NCI-H345 (cell line): Measurements from ENCODE around the gene PKP4.

Experiments
- DNase-seq: peaks from one replicate; lab custom pipeline; 2025; lab: John Stamatoyannopoulos, UW

The PKP4 gene

GRCh38 chr2:158546412-158547144 lies 89.8 kb downstream of the PKP4 start:
- no peak for DNase-seq

DNA sequence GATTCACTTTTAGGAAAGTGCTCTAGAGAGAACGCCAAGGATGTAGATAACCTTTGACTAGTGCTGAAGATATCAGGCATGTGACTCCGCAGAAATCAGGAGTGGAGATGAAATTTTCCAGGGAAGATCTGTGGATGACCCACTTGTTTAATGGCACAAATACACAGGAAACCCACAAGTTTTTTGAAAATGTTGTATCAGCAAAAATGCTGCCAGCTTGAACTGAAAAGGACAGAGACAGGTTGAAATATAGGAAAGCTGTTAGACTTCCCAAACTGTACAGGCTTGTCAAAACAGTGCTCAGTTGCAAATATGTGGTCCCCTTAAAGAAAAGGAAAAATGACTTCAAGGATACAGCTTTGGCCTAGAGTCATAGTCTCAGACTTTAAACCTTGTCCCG lies 96.5 kb downstream of the PKP4 start:
- no peak for DNase-seq

GRCh38 chr2:158554996-158555395 lies 98.2 kb downstream of the PKP4 start:
- no peak for DNase-seq

DNA sequence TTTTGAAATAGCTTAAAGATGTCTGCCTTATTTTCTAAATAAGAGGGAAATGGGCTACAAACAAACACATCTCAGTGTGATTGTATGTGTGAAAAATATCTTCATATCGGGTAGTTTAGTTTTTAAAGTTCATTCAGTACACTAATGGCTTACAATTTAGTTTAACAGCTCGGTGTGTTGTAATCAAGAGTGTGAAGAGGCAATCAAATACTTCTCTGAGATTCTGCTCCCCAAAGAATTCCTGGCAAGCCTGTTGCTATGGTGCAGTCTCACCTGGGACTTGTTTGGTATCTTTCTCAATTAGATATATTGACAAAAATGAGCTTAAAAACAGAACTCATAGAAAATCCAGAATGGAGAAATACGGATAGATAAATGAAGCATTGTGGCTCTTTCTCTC lies 99.4 kb downstream of the PKP4 start:
- no peak for DNase-seq

- DNase-seq, result no peak
Measured at GRCh38 chr2:158557752-158558151, 101.0 kb downstream of the PKP4 start.

- DNase-seq, result no peak
Measured at GRCh38 chr2:158559252-158559651, 102.5 kb downstream of the PKP4 start.

DNA sequence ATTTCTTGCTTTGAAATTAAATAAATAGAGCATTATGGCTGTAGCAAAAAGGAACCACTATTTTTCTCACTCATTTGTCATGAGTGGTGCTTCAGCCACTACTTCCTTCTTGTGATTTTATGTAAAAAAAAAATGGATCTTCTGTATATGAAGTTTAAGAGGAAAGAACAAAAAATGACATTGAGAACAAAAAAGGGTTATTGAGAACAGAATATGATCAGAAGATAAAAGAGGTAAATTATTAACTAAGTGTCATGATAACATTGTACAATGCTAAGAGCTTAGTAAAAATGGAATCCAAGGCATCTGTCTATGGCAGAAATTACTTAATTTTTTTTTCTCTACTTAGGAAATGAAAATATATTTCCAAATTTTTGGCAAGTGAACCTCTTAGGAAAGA lies 103.5 kb downstream of the PKP4 start:
- no peak for DNase-seq

DNA sequence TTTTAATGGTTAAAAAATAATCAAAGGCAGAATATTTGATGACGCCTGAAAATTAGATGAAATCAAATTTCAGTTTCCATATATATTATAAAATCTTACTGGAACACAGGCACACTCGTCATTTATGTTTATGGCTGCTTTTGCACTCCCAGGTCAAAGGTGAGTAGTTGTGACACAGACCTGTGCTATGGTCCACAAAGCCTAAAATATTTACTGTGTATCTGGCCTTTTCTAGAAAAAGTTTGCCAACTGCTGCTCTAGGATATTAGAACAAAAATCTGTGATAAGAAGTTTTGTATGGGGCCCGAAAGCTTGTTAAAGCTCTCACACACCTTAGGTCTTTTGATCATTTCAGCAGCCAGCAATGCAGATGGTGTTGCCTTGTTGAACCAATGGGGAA lies 104.3 kb downstream of the PKP4 start:
- DNase-seq, result no peak

- no peak for DNase-seq
Measured at GRCh38 chr2:158567208-158567607, 110.5 kb downstream of the PKP4 start.

GRCh38 chr2:158569284-158569683 lies 112.5 kb downstream of the PKP4 start:
- DNase-seq, result no peak

GRCh38 chr2:158570869-158571268 lies 114.1 kb downstream of the PKP4 start:
- DNase-seq, result no peak

DNA sequence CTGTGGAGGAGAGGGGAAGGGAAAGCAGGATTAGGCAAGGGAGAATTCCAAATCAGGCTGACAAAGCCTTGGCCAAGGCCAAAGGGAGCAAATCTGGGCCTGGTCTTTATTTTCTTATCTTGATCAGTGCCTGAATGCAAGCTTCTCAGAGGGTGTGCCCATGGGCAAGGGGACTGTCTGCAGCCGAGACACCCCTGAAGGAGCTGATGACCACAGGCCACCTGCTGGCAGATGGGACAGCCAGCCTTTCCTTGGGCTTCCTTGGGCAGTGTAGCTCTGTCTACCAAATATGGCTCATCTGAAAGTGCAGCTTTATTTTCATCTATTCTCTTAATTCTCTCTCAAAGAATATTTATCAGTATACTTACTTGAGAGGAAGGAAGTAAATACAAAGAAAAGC lies 117.0 kb downstream of the PKP4 start:
- no peak for DNase-seq

DNA sequence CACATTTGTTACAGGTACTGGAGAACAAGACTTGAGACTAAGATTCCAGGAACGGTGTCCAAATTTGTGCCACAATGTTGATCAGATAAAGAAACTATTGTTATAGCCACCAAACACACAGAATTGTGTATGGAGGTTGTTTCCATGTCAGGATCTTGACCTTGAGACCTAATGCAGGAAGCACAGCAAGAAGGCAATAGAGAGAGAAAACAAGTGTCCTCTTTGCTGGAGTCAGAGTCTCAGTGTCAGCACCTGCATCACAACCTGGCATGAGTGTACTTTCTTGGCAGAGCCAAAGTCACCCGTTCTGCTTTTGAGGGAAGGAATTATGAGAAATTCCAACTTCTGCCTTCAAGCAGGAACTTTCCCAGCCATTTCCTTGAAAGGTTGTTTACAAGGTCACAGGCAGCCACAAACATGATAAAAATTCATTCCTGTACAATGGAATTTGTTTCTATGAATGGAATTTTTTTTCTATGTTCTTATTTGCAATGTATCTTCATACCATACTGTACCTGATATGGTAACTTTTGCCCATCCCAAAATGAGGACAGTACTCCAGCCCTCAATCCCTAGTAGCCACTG lies 118.4 kb downstream of the PKP4 start:
- DNase-seq, result no peak

GRCh38 chr2:158577141-158577540 lies 120.4 kb downstream of the PKP4 start:
- no peak for DNase-seq

GRCh38 chr2:158578703-158579330 lies 122.1 kb downstream of the PKP4 start:
- DNase-seq, result no peak

DNA sequence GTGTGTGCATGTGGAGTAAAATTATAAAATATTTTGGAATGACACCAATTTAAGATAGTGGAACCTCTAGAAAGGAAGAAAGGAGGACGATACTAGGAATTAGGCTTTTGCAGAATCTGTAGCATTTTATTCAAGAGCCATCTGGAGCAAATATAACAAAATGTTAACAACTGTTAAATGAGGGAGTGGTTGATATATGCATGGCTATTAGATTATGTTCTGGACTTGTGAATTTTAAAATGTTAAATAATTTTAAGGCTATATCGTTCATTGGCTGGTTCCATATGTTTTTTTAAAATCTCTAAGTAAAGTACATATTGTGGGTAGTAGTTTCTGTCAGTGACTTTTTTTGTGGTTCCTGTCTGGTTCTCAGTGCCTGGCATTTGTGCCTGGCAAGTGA lies 123.2 kb downstream of the PKP4 start:
- no peak for DNase-seq

DNA sequence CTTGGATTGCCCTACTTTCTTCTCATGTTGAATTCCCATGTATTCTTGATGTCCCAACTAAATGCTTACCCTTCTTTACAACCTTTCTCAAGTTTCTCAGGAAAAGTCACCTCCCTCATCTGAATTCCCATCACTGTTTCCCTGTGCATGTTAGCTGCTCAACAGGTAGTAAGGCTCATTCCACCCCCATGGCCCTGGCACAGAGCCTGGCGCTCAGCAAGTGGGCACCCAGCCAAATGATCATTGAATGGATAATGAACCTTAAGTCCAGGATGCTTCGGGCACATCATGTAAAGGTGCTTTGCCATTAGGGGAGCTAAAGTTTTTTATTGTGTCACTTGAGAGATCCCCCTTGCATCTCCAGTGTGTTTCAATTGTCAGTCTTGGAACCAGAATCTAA lies 124.0 kb downstream of the PKP4 start:
- peak; percentile 67 for DNase-seq

DNA sequence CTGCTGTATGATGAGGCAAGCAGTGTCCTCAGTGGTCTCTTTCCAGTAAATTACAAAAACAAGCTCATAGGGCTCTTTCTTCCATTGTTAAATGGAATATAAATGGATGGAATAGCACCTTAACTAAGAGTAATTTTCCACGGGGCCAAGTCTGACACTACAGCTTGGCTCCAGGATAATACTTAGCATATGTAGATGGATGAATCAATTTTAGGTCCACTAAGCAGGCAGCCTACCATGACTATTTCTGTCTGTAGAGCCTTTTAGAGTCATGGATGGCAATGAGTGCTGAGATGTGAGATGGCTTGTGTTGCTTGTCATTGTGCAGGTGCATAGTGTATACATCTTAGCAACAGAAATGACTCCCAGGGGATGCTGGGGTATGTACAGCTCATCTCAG lies 125.9 kb downstream of the PKP4 start:
- no peak for DNase-seq

GRCh38 chr2:158583923-158584322 lies 127.2 kb downstream of the PKP4 start:
- no peak for DNase-seq

DNA sequence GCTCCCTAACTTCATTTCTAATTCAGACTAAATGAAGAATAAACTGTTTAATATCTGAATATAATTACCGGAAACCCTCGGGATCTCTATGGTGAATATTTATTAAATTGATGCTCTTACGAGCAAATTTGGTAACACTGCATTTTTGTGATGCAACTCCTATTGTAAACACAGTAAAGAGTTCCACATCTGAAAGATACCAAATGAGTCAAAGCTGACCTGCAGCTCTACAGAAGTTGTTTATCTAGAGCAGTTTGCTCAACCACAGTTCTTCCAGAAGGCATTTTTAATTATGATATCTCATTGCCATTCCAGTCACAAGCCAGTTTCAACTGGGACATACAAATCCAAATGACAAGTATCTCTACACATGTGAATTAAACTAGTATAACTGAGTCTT lies 129.7 kb downstream of the PKP4 start:
- DNase-seq, result no peak

DNA sequence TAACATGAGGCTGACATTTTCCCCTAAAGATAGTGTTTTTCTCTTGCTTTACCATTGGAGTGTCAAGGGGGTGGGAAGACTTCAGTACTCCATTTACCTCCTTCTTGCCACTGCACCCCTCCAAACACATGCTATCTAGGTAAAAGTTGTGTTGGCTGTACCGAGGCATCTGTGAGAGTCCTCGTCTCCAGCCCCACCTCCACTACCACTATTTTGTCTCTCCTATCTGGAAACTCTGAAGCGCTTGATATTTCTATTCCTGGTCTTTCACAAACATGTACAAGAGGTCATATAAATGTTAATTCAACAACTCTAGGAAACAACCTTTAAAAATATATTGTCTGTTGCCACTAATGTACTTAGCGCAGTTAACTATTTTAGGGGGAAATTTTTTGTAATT lies 132.6 kb downstream of the PKP4 start:
- no peak for DNase-seq

DNA sequence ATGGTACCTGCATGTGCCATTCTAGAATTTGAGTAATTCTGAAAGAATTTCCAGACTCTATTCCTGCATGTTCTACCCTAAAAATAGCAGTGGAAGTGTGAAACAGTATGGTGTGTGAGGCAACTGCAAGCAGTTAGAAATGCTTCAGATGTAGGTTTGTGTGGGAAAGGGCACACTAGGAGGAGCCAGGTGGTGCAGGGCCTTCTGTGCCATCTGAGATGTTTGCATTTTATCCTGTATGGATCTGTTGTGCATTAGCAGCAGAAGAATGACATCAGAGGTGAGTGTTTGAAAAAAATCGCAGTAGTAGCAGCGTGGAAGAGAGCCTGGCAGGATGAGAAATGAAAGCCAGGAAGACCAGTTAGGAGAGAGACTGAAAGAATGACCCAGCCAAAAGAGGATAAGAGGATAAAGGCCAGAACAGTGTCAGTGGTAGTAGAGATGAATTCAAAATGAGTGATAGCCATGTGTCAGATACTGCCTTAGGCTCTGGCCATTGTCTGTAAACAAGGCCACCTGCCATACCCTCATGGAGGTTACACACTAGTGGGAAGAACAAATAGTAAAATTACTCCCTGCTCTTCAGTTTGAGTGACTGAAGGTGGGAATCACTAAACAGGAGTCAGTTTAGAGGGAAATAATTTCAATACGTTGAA lies 142.2 kb downstream of the PKP4 start:
- peak; percentile 32 for DNase-seq

GRCh38 chr2:158599609-158600008 lies 142.9 kb downstream of the PKP4 start:
- no peak for DNase-seq
